Activated CD8-positive, alpha-beta T cell treated with anti-CD3 and anti-CD28 coated beads for 36 hours (primary cell): ENCODE results near the gene EPHA1. TPM values are rescaled to one million over a fixed set of nuclear protein-coding genes. Genes with fewer than 3 reads are reported as not detected.
A peak's percentile ranks its signal among the peaks of the same experiment; 100 is the strongest.
"Not testable (repeated sequence)": the region's sequence is repeated elsewhere in the genome, so short reads cannot be mapped to it uniquely, and the experiment has no call there.

ENCODE experiments used
- ATAC-seq: fragments of 200-7000 bp; cut with Tn5 transposase; one replicate; pipeline ENCODE4 v1.10.0; 2021; ENCODE audit warnings: mild to moderate bottlenecking, moderate library complexity
- CTCF ChIA-PET: fragments of 350-600 bp; sonication (Branson Sonifier 250); formaldehyde crosslinking; loops from one replicate; lab custom pipeline; 2021; ENCODE audit warnings: antibody characterized with exemption; lab: Charles Lee
- POLR2A ChIA-PET: fragments of 350-600 bp; sonication (Branson Sonifier 250); formaldehyde crosslinking; loops from one replicate; lab custom pipeline; 2021; ENCODE audit warnings: antibody characterized with exemption; lab: Charles Lee
- DNase-seq: peaks from one replicate; pipeline ENCODE4 v3.0.0-alpha.2; 2020
- H3K27ac Mint-ChIP-seq: one replicate; pipeline ENCODE4 v1.8.0; 2021; ENCODE audit warnings: mild to moderate bottlenecking, mixed read lengths
- H3K27me3 Mint-ChIP-seq: one replicate; pipeline ENCODE4 v1.8.0; 2021; ENCODE audit warnings: mixed read lengths
- H3K36me3 Mint-ChIP-seq: one replicate; pipeline ENCODE4 v1.8.0; 2021; ENCODE audit warnings: low read depth, mixed read lengths
- H3K4me1 Mint-ChIP-seq: one replicate; pipeline ENCODE4 v1.8.0; 2021; ENCODE audit warnings: low read depth, mixed read lengths
- H3K4me3 Mint-ChIP-seq: one replicate; pipeline ENCODE4 v1.8.0; 2021; ENCODE audit warnings: mild to moderate bottlenecking, moderate library complexity, mixed read lengths
- H3K9me3 Mint-ChIP-seq: one replicate; pipeline ENCODE4 v1.8.0; 2021; ENCODE audit warnings: mixed read lengths
- CTCF ChIP-seq: fragments of 200-600 bp; IDR thresholded peaks from one replicate; pipeline ENCODE4 v1.8.0; 2022; ENCODE audit warnings: antibody characterized with exemption, mild to moderate bottlenecking
- intact Hi-C: fragments of 100-400 bp; cut with micrococcal nuclease; formaldehyde crosslinking; loops from one replicate; pipeline ENCODE4 v1.10.0; 2022
- total RNA-seq, 2 experiments: library from RNA; stranded (reverse); gene quantifications; one replicate each; pipeline ENCODE4 v1.2.3, GENCODE V29; 2021

The EPHA1 gene
- total RNA-seq, 2 experiments from 2014 or later: 2.4 to 2.8 TPM

- peak; percentile 81 for ATAC-seq
Observed at GRCh38 chr7:143407287-143408251, 1.1 kb downstream of the EPHA1 start.

GRCh38 chr7:143406002-143406357, 2.7 kb downstream of the EPHA1 start:
- ChIA-PET CTCF (interaction anchor here (1.0 to 7.9 kb wide), 5 partner anchors 11 to 165 kb away, joined by 4 to 78 read pairs (median 22); no protein-coding TSS in a partner anchor), POLR2A (interaction anchor here (1.0 to 3.0 kb wide), 5 partner anchors 16 to 106 kb away, joined by 3 to 11 read pairs (median 5); no protein-coding TSS in a partner anchor)
- H3K9me3 Mint-ChIP-seq: no peaks in the 10 kb centered on the region
- intact Hi-C loops: loop anchor here (5.0 kb wide), 1 partner anchor 34 kb away; no protein-coding TSS in a partner anchor
- ATAC-seq: no peak
- no peak for DNase-seq
- peaks cover 57% of the 10 kb centered on the region for H3K4me1 Mint-ChIP-seq
- no peaks in the 10 kb centered on the region for H3K27me3 Mint-ChIP-seq
- no peaks in the 10 kb centered on the region for H3K36me3 Mint-ChIP-seq
- no peak overlapping the region for H3K27ac Mint-ChIP-seq
- H3K4me3 Mint-ChIP-seq: no peak overlapping the region
- TF ChIP-seq CTCF: no peak

More at GRCh38 chr7:143407287-143408251, 1.1 kb downstream of the EPHA1 start:
- CTCF ChIA-PET: interaction anchor here (0.8 to 7.9 kb wide), 17 partner anchors 9 to 192 kb away, joined by 3 to 78 read pairs (median 6); no protein-coding TSS in a partner anchor
- TF ChIP-seq CTCF: no peak
- Mint-ChIP-seq H3K9me3 (no peaks in the 10 kb centered on the region), H3K27ac (peak overlapping the region; percentile 63), H3K27me3 (no peaks in the 10 kb centered on the region), H3K4me1 (peaks cover 59% of the 10 kb centered on the region), H3K36me3 (no peaks in the 10 kb centered on the region), H3K4me3 (peak overlapping the region; percentile 74)
- intact Hi-C loops: loop anchor here (5.0 kb wide), 1 partner anchor 35 kb away; no protein-coding TSS in a partner anchor
- DNase-seq: peak; percentile 66
- POLR2A ChIA-PET: interaction anchor here (0.6 to 3.0 kb wide), 12 partner anchors 10 to 146 kb away, joined by 3 to 11 read pairs (median 5); no protein-coding TSS in a partner anchor

GRCh38 chr7:143405173-143406001, 3.3 kb downstream of the EPHA1 start:
- ChIA-PET POLR2A (interaction anchor here (0.7 to 3.0 kb wide), 5 partner anchors 16 to 117 kb away, joined by 3 to 11 read pairs (median 5); no protein-coding TSS in a partner anchor), CTCF (interaction anchor here (1.0 to 7.9 kb wide), 7 partner anchors 10 to 190 kb away, joined by 3 to 78 read pairs (median 4); no protein-coding TSS in a partner anchor)
- DNase-seq: no peak
- no peak for TF ChIP-seq CTCF
- no peak overlapping the region for H3K4me3 Mint-ChIP-seq
- no peak overlapping the region for H3K27ac Mint-ChIP-seq
- peaks cover 54% of the 10 kb centered on the region for H3K4me1 Mint-ChIP-seq
- no peaks in the 10 kb centered on the region for H3K36me3 Mint-ChIP-seq
- no peak for ATAC-seq
- no peaks in the 10 kb centered on the region for H3K27me3 Mint-ChIP-seq
- intact Hi-C loops: loop anchor here (5.0 kb wide), 1 partner anchor 33 kb away; no protein-coding TSS in a partner anchor
- no peaks in the 10 kb centered on the region for H3K9me3 Mint-ChIP-seq

GRCh38 chr7:143402233-143402632, 6.4 kb downstream of the EPHA1 start:
- ChIA-PET CTCF (interaction anchor here (0.7 to 7.9 kb wide), 5 partner anchors 14 to 186 kb away, joined by 3 to 78 read pairs (median 3); no protein-coding TSS in a partner anchor), POLR2A (interaction anchor here (0.7 to 1.3 kb wide), 3 partner anchors 18 to 135 kb away, joined by 3 read pairs; no protein-coding TSS in a partner anchor)
- ATAC-seq, intact Hi-C loops, H3K27ac Mint-ChIP-seq, H3K4me3 Mint-ChIP-seq, H3K9me3 Mint-ChIP-seq, DNase-seq, H3K27me3 Mint-ChIP-seq, H3K36me3 Mint-ChIP-seq: not testable (repeated sequence)
- H3K4me1 Mint-ChIP-seq: peaks cover 27% of the 10 kb centered on the region
